Activated naive CD8-positive, alpha-beta T cell (primary cell): ENCODE results near the gene LRP6.

Experiments
- H3K27ac Mint-ChIP-seq: one replicate; pipeline ENCODE4 v1.8.0; 2021; ENCODE audit warnings: mixed read lengths
- H3K27me3 Mint-ChIP-seq: one replicate; pipeline ENCODE4 v1.8.0; 2021; ENCODE audit warnings: mixed read lengths
- H3K36me3 Mint-ChIP-seq: one replicate; pipeline ENCODE4 v1.8.0; 2021; ENCODE audit warnings: mixed read lengths
- H3K4me1 Mint-ChIP-seq: one replicate; pipeline ENCODE4 v1.8.0; 2021; ENCODE audit warnings: low read depth, mixed read lengths
- H3K4me3 Mint-ChIP-seq: one replicate; pipeline ENCODE4 v1.8.0; 2021; ENCODE audit warnings: mild to moderate bottlenecking, mixed read lengths
- H3K9me3 Mint-ChIP-seq: one replicate; pipeline ENCODE4 v1.8.0; 2021; ENCODE audit warnings: low read depth, mixed read lengths

LRP6 gene

DNA sequence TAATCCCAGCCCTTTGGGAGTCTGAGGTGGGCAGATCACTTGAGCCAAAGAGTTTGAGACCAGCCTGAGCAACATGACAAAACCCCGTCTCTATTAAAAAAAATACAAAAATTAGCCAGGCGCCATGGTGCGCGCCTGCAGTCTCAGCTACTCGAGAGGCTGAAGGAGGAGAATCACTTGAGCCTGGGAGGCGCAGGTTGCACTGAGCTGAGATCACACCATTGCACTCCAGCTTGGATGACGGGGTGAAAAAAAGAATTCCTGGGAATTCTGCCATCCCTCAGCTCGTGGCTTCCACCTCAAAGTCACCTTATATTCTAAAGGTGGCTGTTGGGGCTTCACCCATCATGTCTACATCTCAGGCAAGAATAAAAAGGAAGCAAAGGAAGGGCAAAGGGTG lies 183.2 kb downstream of the LRP6 start:
- Mint-ChIP-seq H3K27ac (no peak overlapping the region), H3K27me3 (no peaks in the 10 kb centered on the region), H3K4me1 (no peaks in the 10 kb centered on the region), H3K9me3 (no peaks in the 10 kb centered on the region), H3K36me3 (no peaks in the 10 kb centered on the region), H3K4me3 (no peak overlapping the region)

DNA sequence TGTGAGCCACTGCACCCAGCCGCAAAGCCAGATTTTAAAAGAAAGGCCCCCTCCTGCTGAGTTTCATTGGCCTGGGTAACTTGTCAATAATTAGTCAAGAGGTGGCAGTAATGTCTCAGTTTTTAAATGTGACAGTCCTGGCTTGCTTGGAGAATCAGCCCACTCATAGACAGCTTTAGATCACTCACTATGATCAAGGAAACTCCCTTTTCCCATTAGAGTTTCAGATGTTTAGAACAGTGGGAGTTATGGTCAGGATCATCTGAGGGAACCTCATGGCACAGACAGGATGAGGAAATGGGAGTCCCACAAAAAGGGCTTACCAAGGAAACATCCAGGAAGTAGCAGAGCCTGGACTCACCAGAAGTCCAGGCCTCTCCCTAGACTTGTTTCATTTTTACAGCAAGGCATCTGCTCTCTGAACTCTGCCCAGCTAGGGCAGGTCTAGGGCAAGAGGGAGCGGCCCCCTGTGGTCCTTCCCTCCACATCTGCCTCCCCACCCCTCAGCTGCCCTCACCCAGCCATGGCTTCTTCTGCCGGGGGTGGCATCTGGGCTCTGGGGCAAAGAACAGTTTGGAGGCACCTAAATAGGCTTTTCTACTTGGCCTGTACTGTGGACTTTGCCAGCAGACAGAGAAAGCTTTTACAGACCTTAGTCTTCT lies 184.9 kb downstream of the LRP6 start:
- Mint-ChIP-seq H3K36me3 (no peaks in the 10 kb centered on the region), H3K4me3 (no peak overlapping the region), H3K27me3 (no peaks in the 10 kb centered on the region), H3K27ac (no peak overlapping the region), H3K4me1 (no peaks in the 10 kb centered on the region), H3K9me3 (no peaks in the 10 kb centered on the region)

DNA sequence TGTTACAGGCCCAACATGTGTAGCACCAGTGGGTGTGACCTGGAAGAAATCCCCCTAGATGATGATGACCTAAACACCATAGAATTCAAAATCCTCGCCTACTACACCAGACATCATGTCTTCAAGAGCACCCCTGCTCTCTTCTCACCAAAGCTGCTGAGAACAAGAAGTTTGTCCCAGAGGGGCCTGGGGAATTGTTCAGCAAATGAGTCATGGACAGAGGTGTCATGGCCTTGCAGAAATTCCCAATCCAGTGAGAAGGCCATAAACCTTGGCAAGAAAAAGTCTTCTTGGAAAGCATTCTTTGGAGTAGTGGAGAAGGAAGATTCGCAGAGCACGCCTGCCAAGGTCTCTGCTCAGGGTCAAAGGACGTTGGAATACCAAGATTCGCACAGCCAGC lies 187.6 kb downstream of the LRP6 start:
- H3K4me3 Mint-ChIP-seq: no peak overlapping the region
- H3K27ac Mint-ChIP-seq: no peak overlapping the region
- H3K27me3 Mint-ChIP-seq: peaks cover 2% of the 10 kb centered on the region
- H3K9me3 Mint-ChIP-seq: no peaks in the 10 kb centered on the region
- H3K36me3 Mint-ChIP-seq: no peaks in the 10 kb centered on the region
- no peaks in the 10 kb centered on the region for H3K4me1 Mint-ChIP-seq

DNA sequence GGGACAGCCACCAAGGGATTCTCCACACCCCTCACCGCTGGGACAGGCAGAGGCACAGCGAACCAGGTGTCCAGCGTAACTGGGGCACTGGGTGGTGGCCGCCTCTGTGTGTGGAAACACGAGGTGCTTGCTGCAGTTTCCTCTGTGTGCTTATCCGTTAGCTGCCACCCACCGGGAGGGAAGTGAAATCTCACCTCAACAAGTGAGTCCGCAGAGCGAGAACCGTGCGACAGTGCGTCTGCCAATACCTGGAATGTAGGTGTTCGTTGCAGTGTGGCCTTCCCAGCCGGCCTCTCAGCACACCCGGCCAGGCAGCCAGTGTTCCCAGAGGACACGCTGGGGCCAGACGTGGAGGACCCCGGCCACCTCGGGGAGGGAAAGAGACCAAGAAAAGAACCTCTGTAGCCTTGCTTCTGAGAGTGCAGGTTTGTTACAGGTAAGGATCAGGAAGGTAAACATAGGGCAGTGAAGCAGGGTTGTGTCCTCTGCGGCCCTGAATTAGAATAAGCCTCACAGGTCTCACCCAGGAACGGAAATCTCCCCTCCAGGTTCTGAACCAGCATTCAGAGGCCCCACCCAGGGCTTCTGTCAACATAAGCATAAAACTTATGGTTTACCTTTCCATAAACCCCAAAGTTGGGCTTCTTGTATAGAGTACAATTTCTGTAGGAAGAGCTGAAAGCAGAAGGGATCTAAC lies 194.6 kb downstream of the LRP6 start:
- peaks cover 2% of the 10 kb centered on the region for H3K27me3 Mint-ChIP-seq
- peak overlapping the region; percentile 95 for H3K27ac Mint-ChIP-seq
- H3K36me3 Mint-ChIP-seq: no peaks in the 10 kb centered on the region
- peaks cover 21% of the 10 kb centered on the region for H3K4me1 Mint-ChIP-seq
- no peaks in the 10 kb centered on the region for H3K9me3 Mint-ChIP-seq
- H3K4me3 Mint-ChIP-seq: peak overlapping the region; percentile 87

DNA sequence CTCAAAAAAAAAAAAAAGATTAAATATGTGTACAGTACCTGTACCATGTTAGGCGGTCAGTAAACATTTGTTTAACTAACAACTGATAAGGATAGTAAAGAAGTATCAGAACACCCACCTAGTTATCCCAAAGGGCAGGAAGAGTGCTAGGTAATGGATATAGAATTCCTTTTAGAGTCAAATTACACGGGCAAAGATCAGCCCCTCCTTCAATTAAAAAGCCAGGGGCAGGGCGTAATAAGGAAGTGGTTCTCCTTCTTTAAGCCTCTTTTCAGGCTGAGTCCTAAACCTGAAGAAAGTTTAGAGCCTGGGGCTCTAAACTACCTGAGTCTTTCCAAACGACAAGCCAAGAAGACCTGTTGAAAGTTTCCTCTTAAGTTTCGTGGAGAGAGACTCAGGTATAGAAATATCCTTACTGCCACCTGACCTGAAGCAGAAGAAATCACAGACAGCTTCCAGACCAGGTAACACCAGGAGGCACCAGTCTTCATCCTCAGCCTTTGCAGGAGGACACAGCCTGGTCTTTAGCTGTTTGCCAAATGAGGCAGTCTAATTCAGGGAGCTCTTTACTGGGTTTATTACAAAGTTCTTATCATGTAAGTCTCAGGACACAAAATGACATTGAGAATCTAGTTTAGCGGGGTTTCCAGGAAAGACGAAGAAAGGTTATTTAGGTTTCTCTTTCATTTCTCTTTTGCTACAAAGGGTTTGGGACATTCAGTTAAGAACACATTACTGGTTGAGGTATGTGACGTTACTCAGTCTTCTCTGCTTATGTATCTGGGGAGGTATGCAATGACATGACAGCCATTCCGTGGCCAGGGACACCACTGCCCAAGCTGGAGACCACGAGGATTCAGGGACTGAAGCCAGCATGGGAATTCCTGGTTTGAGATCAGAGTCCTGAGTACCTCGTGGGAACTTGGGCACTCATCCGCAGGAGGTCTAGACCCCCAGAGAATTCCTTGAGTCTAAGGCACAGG lies 195.9 kb downstream of the LRP6 start, which contains the start of gene BCL2L14:
BCL2L14 (plus strand) TSS at position 266 of the 983 bp plus-strand sequence. CDS start 8,367 bp downstream, outside the sequence.
- no peaks in the 10 kb centered on the region for H3K9me3 Mint-ChIP-seq
- peaks cover 2% of the 10 kb centered on the region for H3K27me3 Mint-ChIP-seq
- peak within 1 kb of the TSS; percentile 95 for H3K27ac Mint-ChIP-seq
- H3K4me1 Mint-ChIP-seq: peaks cover 21% of the 10 kb centered on the region
- no peaks in the 10 kb centered on the region for H3K36me3 Mint-ChIP-seq
- H3K4me3 Mint-ChIP-seq: peak within 1 kb of the TSS; percentile 87

DNA sequence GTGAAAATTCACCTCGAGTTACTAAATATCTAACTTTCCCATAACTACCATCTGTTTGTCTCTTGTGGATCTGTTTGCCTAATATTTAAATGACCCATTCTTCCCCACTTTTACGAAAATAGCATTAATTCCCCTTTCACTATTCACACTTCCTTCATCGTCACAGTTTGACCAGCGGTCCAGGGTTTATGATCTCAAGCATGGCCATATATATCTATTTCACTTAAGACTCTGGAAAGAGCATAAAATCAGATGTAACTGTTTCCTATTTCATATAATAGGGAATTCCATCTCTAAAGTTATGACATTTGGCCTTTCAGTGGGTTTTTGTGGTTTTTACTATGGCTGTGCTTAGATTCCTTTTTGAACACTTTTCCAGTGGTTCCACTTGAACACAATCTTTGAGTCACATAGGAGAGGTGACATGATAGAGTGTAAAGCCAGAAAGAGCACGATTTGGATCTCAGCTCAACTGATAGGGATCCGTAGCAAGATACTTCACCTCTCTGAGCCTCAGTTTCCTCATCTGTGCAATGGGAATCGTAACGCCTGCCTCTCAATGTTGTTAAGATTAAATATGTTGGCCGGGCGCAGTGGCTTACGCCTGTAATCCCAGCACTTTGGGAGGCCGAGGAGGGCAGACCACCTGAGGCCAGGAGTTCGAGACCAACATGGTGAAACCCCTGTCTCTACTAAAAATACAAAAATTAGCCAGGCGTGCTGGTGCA lies 196.9 kb downstream of the LRP6 start:
- no peaks in the 10 kb centered on the region for H3K9me3 Mint-ChIP-seq
- no peak overlapping the region for H3K4me3 Mint-ChIP-seq
- no peaks in the 10 kb centered on the region for H3K27me3 Mint-ChIP-seq
- H3K4me1 Mint-ChIP-seq: peaks cover 21% of the 10 kb centered on the region
- H3K36me3 Mint-ChIP-seq: no peaks in the 10 kb centered on the region
- no peak overlapping the region for H3K27ac Mint-ChIP-seq

DNA sequence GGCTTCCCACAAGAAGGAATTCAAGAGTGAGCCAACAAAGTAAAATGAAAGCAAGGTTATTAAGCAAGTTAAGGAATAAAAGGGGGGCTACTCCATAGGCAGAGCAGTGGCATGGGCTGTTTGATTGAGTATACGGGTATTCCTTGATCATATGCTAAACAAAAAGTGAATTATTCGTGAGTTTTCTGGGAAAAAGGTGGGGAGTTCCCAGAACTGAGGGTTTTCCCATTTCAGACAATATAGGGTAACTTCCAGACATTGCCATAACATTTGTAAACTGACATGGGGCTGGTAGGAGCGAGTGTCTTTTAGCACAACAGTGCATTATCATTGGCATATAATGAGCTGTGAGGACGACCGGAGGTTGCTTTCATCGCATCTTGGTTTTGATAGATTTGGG lies 198.1 kb downstream of the LRP6 start:
- no peak overlapping the region for H3K27ac Mint-ChIP-seq
- peaks cover 21% of the 10 kb centered on the region for H3K4me1 Mint-ChIP-seq
- no peak overlapping the region for H3K4me3 Mint-ChIP-seq
- H3K9me3 Mint-ChIP-seq: no peaks in the 10 kb centered on the region
- H3K36me3 Mint-ChIP-seq: no peaks in the 10 kb centered on the region
- H3K27me3 Mint-ChIP-seq: no peaks in the 10 kb centered on the region
